ENCODE measurements around the gene ICAM4.

ICAM4 gene

GRCh38 chr19:10291554-10292205, 4.9 kb downstream of the ICAM4 start:
- DNase-seq (ENCODE audit: low read depth) = no peak

GRCh38 chr19:10292206-10292788, 5.5 kb downstream of the ICAM4 start:
- peak; percentile 54 for DNase-seq (ENCODE audit: low read depth)

GRCh38 chr19:10292789-10293636, 6.3 kb downstream of the ICAM4 start:
- no peak for DNase-seq (ENCODE audit: low read depth)

DNA sequence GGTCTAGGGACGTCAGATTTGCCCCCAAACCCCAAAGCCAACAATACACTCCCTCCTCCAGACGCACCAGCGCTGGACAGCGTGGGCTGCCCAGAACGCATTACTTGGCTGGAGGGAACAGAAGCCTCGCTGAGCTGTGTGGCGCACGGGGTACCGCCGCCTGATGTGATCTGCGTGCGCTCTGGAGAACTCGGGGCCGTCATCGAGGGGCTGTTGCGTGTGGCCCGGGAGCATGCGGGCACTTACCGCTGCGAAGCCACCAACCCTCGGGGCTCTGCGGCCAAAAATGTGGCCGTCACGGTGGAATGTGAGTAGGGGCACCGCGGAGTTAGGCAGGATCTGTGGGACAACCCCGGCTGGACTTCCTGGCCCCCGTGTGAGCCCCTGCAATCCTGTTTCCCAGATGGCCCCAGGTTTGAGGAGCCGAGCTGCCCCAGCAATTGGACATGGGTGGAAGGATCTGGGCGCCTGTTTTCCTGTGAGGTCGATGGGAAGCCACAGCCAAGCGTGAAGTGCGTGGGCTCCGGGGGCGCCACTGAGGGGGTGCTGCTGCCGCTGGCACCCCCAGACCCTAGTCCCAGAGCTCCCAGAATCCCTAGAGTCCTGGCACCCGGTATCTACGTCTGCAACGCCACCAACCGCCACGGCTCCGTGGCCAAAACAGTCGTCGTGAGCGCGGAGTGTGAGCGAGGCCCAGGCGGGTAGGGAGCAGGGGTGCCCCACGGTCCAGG, 7.0 kb downstream of the ICAM4 start:
- no peak for DNase-seq (ENCODE audit: low read depth)

DNA sequence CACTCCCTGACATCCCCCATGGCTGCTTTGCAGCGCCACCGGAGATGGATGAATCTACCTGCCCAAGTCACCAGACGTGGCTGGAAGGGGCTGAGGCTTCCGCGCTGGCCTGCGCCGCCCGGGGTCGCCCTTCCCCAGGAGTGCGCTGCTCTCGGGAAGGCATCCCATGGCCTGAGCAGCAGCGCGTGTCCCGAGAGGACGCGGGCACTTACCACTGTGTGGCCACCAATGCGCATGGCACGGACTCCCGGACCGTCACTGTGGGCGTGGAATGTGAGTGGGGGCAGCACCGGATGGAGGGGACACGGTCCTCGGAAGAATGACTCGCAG, 7.6 kb downstream of the ICAM4 start:
- no peak for DNase-seq (ENCODE audit: low read depth)

DNA sequence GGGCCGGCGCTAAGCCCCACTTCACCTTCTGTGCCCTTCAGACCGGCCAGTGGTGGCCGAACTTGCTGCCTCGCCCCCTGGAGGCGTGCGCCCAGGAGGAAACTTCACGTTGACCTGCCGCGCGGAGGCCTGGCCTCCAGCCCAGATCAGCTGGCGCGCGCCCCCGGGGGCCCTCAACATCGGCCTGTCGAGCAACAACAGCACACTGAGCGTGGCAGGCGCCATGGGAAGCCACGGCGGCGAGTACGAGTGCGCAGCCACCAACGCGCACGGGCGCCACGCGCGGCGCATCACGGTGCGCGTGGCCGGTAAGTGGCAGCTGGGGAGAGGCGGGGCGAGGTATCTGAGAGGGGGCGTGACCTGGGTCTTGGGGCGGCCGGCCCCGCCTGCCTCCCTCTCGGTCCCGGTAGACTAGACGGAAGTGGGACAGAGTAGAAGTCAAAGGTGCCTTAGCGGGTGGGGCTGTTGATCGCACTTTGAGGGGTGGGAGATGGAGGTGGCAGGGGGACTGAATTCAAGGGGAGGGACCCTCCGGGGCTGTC, 8.6 kb downstream of the ICAM4 start:
- DNase-seq (ENCODE audit: low read depth) = peak; percentile 53

- no peak for DNase-seq (ENCODE audit: low read depth)
Observed at GRCh38 chr19:10295847-10296591, 9.3 kb downstream of the ICAM4 start.

GRCh38 chr19:10299545-10300458, 13.0 kb downstream of the ICAM4 start:
- DNase-seq (ENCODE audit: low read depth) = no peak

GRCh38 chr19:10305139-10305806, 18.5 kb downstream of the ICAM4 start:
- DNase-seq (ENCODE audit: low read depth) = no peak

DNA sequence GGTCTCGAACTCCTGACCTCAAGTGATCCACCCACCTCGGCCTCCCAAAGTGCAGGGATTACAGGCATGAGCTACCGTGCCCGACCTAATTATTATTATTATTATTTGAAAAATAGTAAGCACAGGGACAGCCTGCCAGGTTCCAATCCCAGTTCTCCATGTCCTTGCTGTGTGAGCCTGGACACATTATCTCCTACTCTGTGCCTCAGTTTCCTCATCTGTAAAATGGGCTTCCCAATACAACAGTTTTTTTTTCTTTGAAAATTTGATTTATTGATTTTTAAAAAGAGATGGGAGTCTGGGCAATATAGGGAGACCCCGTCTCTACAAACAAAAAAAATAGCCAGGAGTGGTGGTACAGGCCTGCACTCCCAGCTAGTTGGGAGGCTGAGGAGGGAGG, 19.6 kb downstream of the ICAM4 start:
- DNase-seq (ENCODE audit: low read depth) = no peak

- no peak for DNase-seq (ENCODE audit: low read depth)
Observed at GRCh38 chr19:10309423-10309822, 22.7 kb downstream of the ICAM4 start, which contains the start of gene ZGLP1. Gene ZGLP1, minus strand, starts transcription at chr19:10309815.

- peak; percentile 86 for DNase-seq (ENCODE audit: low read depth)
Observed at GRCh38 chr19:10315335-10316214, 28.8 kb downstream of the ICAM4 start, which contains the start of gene FDX2. Gene FDX2, minus strand, starts transcription at chr19:10316015. Its CDS starts 19 bp downstream, at chr19:10315996.

DNA sequence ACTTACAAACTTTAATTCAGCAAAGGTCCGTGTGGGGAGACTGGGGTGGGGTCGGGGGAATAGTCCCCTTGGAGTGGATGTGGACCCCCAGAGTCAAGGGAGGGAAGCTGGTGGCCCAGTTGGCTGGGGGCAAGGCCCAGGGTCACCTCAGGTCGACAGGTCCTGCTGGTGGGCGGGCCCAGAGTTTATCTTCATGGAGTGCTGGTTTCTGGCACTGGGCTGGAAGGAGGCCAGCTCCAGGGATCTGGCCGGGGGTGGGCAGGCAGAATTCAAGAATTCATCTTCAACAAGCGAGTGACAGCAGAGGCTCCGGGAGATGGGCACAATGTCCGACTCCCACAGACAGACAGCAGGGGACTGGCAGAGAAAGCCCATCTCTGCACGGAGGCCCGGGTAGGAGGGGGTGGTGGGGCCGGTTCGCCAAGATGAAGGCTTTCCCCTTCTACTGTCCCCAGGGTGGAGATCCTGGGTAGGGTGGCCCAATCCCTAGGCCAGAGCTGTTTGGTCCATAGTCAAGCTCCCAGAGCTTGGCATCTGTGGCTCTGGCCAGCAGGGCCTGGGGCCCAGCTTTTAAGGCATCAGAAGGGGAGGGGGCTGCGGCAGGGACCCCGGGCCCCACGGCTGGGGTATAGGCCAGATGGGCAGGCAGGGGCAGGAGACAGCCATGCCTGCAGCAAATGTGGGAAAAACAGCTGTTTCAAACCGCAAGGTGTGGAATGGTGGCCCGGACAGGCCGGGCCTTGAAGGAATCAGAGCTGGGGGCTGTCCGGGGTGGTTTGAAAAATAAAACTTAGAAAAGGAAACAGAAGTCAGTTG, 29.7 kb downstream of the ICAM4 start:
- no peak for DNase-seq (ENCODE audit: low read depth)

DNA sequence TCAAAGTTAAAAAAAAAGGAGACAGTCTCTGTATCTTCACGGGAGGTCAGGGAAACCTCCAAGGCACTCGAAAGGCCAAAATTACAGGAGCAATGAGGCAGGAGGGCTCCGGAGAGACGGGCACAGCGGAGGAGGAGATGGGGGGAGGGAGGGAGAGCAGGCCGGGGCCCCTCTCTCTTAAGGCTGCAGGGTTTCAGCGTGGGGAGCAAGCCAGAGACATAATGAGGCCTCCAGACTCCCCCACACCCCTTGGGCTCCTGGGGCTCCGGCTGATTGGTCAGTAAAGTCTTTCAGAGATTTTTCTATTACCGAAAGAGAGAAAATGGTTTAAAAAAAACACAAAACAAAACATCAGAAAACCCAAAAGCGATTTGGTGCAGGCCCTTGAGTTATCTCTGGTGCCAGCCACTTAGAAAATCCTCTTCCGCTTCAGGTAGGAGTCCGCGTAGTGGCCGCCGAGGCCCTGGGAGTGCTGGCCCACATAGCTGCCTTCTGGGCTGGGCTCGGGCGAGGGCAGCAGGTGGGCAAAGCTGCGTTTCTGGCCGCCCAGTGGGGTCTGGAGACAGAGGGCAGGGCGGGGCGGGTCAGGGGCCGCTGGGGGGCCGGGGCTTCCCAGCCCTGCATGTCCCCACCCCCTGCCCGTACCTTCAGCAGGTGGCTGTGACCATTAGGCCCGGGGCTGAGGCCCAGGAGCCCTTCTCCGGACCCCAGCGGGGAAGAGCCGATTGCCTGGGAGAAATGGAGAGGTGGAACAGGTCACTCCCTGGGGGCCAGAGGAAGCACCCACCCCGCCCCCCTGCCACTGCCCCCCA, 30.5 kb downstream of the ICAM4 start:
- no peak for DNase-seq (ENCODE audit: low read depth)

GRCh38 chr19:10317857-10318462, 31.2 kb downstream of the ICAM4 start:
- no peak for DNase-seq (ENCODE audit: low read depth)
